D721Med (cell line): ENCODE measurements around the gene TRMT112.
"Not testable (repeated sequence)": the region's sequence is repeated elsewhere in the genome, so short reads cannot be mapped to it uniquely, and the experiment has no call there.

ENCODE experiments used
- DNase-seq: peaks from one replicate; pipeline ENCODE4 v3.0.0; 2011; ENCODE audit warnings: low spot score; ENCODE audit not compliant: insufficient read length
- FAIRE-seq: peaks from 2 replicates; lab custom pipeline; 2011; peaks lifted over from hg19 to GRCh38; lab: Jason Lieb, UNC
- TF ChIP-seq, protein P1 (sequence below): IDR thresholded peaks from 2 replicates; pipeline ENCODE4 v1.5.1; 2012; ENCODE audit warnings: mild to moderate bottlenecking, control low read depth; ENCODE audit not compliant: insufficient read depth; ENCODE audit errors: missing control alignments

The TRMT112 gene

DNA sequence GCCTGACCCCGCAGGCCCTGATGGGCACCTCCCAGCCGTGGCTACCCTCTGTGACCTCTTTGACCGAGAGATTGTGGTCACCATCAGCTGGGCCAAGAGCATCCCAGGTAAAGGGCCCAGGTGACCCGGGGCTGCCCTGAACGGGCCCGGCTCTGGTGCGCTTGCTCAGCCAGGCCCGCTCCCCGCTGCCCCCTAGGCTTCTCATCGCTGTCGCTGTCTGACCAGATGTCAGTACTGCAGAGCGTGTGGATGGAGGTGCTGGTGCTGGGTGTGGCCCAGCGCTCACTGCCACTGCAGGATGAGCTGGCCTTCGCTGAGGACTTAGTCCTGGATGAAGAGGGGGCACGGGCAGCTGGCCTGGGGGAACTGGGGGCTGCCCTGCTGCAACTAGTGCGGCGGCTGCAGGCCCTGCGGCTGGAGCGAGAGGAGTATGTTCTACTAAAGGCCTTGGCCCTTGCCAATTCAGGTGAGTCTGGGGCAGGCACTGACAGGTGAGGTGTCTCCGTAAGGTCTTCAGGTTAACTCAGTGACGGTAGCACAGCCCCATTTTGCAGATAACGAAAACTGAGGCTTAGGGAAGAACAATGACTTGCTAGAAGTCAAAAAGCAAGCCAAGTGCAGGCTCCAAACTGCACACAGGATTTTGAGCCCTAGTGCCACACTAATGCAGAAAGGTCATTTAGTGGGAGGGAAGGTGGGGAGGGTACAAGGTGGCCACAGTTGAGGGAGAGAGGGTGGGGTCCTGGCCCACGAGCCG, 2.4 kb downstream of the TRMT112 start:
- no peak for DNase-seq
- no peak for FAIRE-seq
- TF ChIP-seq, protein P1, sequence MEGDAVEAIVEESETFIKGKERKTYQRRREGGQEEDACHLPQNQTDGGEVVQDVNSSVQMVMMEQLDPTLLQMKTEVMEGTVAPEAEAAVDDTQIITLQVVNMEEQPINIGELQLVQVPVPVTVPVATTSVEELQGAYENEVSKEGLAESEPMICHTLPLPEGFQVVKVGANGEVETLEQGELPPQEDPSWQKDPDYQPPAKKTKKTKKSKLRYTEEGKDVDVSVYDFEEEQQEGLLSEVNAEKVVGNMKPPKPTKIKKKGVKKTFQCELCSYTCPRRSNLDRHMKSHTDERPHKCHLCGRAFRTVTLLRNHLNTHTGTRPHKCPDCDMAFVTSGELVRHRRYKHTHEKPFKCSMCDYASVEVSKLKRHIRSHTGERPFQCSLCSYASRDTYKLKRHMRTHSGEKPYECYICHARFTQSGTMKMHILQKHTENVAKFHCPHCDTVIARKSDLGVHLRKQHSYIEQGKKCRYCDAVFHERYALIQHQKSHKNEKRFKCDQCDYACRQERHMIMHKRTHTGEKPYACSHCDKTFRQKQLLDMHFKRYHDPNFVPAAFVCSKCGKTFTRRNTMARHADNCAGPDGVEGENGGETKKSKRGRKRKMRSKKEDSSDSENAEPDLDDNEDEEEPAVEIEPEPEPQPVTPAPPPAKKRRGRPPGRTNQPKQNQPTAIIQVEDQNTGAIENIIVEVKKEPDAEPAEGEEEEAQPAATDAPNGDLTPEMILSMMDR = no peak

DNA sequence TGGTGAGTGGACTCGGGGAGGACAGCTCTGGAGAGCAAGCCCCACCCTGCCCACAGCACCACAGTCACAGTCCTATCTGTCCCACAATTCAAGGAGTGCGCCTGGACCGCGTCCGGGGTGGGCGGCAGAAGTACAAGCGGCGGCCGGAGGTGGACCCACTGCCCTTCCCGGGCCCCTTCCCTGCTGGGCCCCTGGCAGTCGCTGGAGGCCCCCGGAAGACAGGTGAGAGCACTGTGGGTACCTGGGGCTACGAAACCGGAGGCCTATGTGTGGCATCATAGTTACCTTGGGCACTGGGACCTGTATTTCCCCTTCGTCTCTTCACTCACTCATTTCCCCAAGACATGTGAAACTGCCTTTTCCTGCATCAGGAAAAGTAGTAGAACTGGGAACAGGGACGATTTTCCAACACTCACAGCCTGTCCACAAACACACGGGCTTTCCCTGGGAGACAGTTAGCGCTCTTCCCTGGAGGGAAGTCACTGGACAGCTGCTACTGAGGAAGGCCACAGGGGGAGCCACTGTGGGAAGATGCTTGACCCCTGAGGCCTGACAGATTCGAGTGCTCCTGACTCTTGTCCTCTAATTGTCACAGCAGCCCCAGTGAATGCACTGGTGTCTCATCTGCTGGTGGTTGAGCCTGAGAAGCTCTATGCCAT, 3.1 kb downstream of the TRMT112 start:
- FAIRE-seq = no peak
- DNase-seq = no peak
- TF ChIP-seq, protein P1 = no peak

DNA sequence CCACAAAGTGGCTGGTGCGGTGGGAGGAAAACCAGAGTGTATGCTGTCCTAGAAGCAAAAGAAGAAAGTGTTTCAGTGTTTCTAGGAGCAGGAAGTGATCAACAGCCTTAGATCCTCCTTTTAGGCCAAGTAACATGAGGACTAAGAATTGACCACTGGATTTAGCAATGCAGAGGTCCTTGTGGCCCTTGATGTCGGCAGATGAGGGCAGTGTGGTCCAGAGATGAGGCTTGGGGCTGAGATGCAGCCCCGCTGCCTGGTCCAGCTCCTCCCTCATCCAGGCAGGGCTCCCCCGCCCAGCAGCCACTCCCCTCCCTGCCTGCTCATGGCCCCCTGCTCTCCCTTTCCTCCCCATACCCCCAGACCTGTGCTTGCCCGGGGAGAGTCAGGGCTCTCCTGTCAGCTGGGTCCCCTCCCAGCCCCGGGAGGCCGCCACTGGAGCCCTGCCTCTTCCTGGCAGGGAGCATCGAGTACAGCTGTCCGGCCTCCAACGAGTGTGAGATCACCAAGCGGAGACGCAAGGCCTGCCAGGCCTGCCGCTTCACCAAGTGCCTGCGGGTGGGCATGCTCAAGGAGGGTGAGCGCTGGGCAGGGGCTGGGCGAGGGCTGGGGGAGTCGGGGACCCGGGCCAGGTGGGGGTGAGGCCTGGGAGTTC, 3.7 kb downstream of the TRMT112 start:
- TF ChIP-seq, protein P1 = no peak
- FAIRE-seq = no peak
- no peak for DNase-seq

DNA sequence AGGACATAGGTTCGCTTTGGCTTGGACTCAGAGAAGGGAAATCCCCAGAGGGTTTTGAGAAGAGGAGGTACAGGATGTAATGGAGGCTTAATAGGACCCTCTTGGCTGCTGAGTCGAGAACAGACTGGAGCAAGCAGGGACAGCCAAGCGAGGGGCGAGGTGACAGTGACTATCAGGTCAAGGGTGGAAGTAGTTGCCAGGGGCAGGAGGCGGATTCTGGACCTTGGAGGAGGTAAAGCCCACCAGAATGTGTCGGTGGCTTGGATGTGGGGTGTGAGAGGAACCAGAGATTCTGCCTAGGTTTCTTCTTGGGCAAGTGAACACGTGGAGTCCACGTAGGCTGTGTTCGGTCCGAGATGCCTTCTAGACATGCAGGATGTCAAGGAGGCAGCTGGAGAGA, 4.4 kb downstream of the TRMT112 start:
- DNase-seq (no peak), FAIRE-seq (no peak)
- TF ChIP-seq, protein P1 = no peak

DNA sequence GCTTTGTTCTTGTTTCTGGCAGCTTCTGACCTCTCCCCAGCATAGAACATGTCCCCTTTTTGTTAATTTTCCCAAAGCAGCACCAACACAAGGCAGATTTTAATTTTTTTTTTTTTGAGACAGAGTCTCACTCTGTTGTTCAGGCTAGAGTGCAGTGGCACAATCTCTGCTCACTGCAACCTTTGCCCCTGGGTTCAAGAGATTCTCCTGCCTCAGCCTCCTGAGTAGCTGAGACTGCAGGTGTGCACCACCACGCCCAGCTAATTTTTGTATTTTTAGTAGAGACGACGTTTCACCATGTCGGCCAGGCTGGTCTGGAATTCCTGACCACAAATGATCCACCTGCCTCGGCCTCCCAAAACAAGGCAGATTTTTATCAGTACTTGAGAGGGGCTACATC, 9.6 kb downstream of the TRMT112 start:
- not testable (repeated sequence) for FAIRE-seq, DNase-seq

DNA sequence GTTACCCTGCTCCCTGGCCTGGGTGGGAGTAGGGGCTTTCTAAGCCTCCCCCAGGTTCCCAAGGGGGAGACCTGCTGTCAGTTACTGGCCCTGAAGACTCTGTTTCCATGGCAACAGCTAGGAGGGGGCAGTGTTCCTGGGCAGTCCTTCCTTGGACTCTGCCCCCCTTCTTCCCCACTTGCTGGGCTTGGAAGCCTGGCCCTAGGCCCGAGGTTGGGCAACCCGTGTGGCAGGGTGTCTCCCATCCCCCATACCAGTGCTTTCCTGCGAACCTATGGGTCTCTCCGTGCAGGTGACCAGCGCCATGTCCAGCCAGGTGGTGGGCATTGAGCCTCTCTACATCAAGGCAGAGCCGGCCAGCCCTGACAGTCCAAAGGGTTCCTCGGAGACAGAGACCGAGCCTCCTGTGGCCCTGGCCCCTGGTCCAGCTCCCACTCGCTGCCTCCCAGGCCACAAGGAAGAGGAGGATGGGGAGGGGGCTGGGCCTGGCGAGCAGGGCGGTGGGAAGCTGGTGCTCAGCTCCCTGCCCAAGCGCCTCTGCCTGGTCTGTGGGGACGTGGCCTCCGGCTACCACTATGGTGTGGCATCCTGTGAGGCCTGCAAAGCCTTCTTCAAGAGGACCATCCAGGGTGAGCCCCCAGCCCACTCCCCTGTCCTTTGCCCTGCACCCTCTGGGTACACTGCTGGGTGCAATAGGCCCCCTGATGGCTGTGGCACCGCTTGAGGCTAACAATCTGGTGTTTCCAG, 10.3 kb downstream of the TRMT112 start:
- DNase-seq (no peak), FAIRE-seq (no peak)
- TF ChIP-seq, protein P1 = no peak

DNA sequence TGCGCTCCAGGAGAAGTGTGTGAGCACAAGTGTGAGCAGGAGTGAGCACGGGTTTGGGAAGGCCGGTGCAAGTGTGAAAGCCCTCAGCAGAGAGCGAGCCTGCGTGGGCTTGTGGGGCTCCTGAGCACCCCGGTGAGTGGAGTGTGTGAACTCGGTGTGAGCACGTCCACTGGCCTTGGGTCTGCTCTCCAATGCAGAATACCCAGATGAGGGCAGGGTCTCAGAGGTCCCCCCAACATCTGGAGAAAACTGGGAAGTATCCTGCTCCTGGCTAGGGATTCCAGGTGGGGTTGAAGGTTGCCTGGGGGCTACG, 10.8 kb downstream of the TRMT112 start:
- FAIRE-seq = no peak
- TF ChIP-seq, protein P1 = no peak

More for the DNA sequence above, 10.8 kb downstream of the TRMT112 start:
- no peak for DNase-seq
